ENCODE data around the gene NTN4.
A peak's percentile ranks its signal among the peaks of the same experiment; 100 is the strongest.
"Not testable (repeated sequence)": the region's sequence is repeated elsewhere in the genome, so short reads cannot be mapped to it uniquely, and the experiment has no call there.

Gene NTN4

GRCh38 chr12:95784286-95784685 is 6.3 kb downstream of the NTN4 start:
- no peak overlapping the region for H3K4me3 ChIP-seq (ENCODE audit: control insufficient read depth, low read depth, low read length)
- DNase-seq (ENCODE audit: low read depth) = no peak
- TF ChIP-seq CTCF (conservative IDR thresholded peaks at IDR 0.05; ENCODE audit: control insufficient read depth, insufficient read depth, low read depth, low read length) = no peak

GRCh38 chr12:95775466-95775865 is 15.1 kb downstream of the NTN4 start:
- DNase-seq (ENCODE audit: low read depth); H3K4me3 ChIP-seq (ENCODE audit: control insufficient read depth, low read depth, low read length): not testable (repeated sequence)

- no peak for DNase-seq (ENCODE audit: low read depth)
- H3K4me3 ChIP-seq (ENCODE audit: control insufficient read depth, low read depth, low read length) = no peak overlapping the region
- no peak for TF ChIP-seq CTCF (conservative IDR thresholded peaks at IDR 0.05; ENCODE audit: control insufficient read depth, insufficient read depth, low read depth, low read length)
Measured at GRCh38 chr12:95774311-95775045, 16.1 kb downstream of the NTN4 start.

- no peak for TF ChIP-seq CTCF (conservative IDR thresholded peaks at IDR 0.05; ENCODE audit: control insufficient read depth, insufficient read depth, low read depth, low read length)
- no peak for DNase-seq (ENCODE audit: low read depth)
- H3K4me3 ChIP-seq (ENCODE audit: control insufficient read depth, low read depth, low read length) = no peak overlapping the region
Measured at GRCh38 chr12:95773320-95773719, 17.2 kb downstream of the NTN4 start.

- no peak overlapping the region for H3K4me3 ChIP-seq (ENCODE audit: control insufficient read depth, low read depth, low read length)
- peak; percentile 64 for DNase-seq (ENCODE audit: low read depth)
- no peak for TF ChIP-seq CTCF (conservative IDR thresholded peaks at IDR 0.05; ENCODE audit: control insufficient read depth, insufficient read depth, low read depth, low read length)
Measured at GRCh38 chr12:95767703-95768102, 22.9 kb downstream of the NTN4 start.

- no peak overlapping the region for H3K4me3 ChIP-seq (ENCODE audit: control insufficient read depth, low read depth, low read length)
- no peak for TF ChIP-seq CTCF (conservative IDR thresholded peaks at IDR 0.05; ENCODE audit: control insufficient read depth, insufficient read depth, low read depth, low read length)
- peak; percentile 46 for DNase-seq (ENCODE audit: low read depth)
Measured at GRCh38 chr12:95766356-95767019, 24.1 kb downstream of the NTN4 start.

GRCh38 chr12:95764848-95765247 is 25.7 kb downstream of the NTN4 start:
- no peak for TF ChIP-seq CTCF (conservative IDR thresholded peaks at IDR 0.05; ENCODE audit: control insufficient read depth, insufficient read depth, low read depth, low read length)
- no peak overlapping the region for H3K4me3 ChIP-seq (ENCODE audit: control insufficient read depth, low read depth, low read length)
- DNase-seq (ENCODE audit: low read depth) = no peak
